WTC11 (cell line): ENCODE data around the gene SLC15A1. TPM values are rescaled to one million over a fixed set of nuclear protein-coding genes. Genes with fewer than 3 reads are reported as not detected.

ENCODE experiments used
- ATAC-seq: fragments of 200-7000 bp; cut with Tn5 transposase; 2 replicates; pipeline ENCODE4 v1.10.0; 2021; ENCODE audit warnings: mild to moderate bottlenecking, moderate library complexity
- CTCF ChIA-PET: fragments of 300-600 bp; sonication (Branson Sonifier 250); formaldehyde crosslinking; loops from one replicate; lab custom pipeline; 2021; ENCODE audit warnings: antibody characterized with exemption; lab: Charles Lee
- POLR2A ChIA-PET: fragments of 350-600 bp; sonication (Branson Sonifier 250); formaldehyde crosslinking; loops from one replicate; lab custom pipeline; 2021; ENCODE audit warnings: antibody characterized with exemption; lab: Charles Lee
- DNase-seq: peaks from one replicate; pipeline ENCODE4 v3.0.0; 2021; ENCODE audit warnings: low spot score
- H3K27ac Mint-ChIP-seq: 2 replicates; pipeline ENCODE4 v1.8.0; 2021; ENCODE audit warnings: mixed read lengths
- H3K27me3 Mint-ChIP-seq: 2 replicates; pipeline ENCODE4 v1.8.0; 2021; ENCODE audit warnings: low read depth, mild to moderate bottlenecking, moderate library complexity, mixed read lengths
- H3K36me3 Mint-ChIP-seq: 2 replicates; pipeline ENCODE4 v1.8.0; 2021; ENCODE audit warnings: mixed read lengths
- H3K4me1 Mint-ChIP-seq: 2 replicates; pipeline ENCODE4 v1.8.0; 2022; ENCODE audit warnings: mixed read lengths
- H3K4me3 Mint-ChIP-seq: 2 replicates; pipeline ENCODE4 v1.8.0; 2021; ENCODE audit warnings: mild to moderate bottlenecking, moderate library complexity, mixed read lengths
- H3K9me3 Mint-ChIP-seq: 2 replicates; pipeline ENCODE4 v1.8.0; 2021; ENCODE audit warnings: mixed read lengths
- ARID4B ChIP-seq: sonication (generic); formaldehyde crosslinking; IDR thresholded peaks from 2 replicates; pipeline ENCODE4 v1.8.0; 2023; ENCODE audit warnings: missing genetic modification reagents, mild to moderate bottlenecking, borderline replicate concordance
- CBFB ChIP-seq: sonication (generic); formaldehyde crosslinking; IDR thresholded peaks from 2 replicates; pipeline ENCODE4 v1.8.1; 2022; ENCODE audit warnings: mild to moderate bottlenecking, low read depth, missing genetic modification reagents
- E2F4 ChIP-seq: sonication (generic); formaldehyde crosslinking; IDR thresholded peaks from 2 replicates; pipeline ENCODE4 v1.8.1; 2022; ENCODE audit warnings: low read depth, mild to moderate bottlenecking, moderate library complexity, missing genetic modification reagents, borderline replicate concordance
- ELF4 ChIP-seq: sonication (generic); formaldehyde crosslinking; IDR thresholded peaks from 2 replicates; pipeline ENCODE4 v1.8.1; 2022; ENCODE audit warnings: low read depth, mild to moderate bottlenecking, moderate library complexity, missing genetic modification reagents
- EMX1 ChIP-seq: fragments of 250-450 bp; sonication (Bioruptor Pico); IDR thresholded peaks from 2 replicates; pipeline ENCODE4 v1.8.0; 2021; ENCODE audit warnings: mild to moderate bottlenecking
- FOXK1 ChIP-seq: sonication (generic); formaldehyde crosslinking; IDR thresholded peaks from 2 replicates; pipeline ENCODE4 v1.8.0; 2022; ENCODE audit warnings: mild to moderate bottlenecking, moderate library complexity, missing genetic modification reagents
- MAX ChIP-seq: sonication (generic); formaldehyde crosslinking; IDR thresholded peaks from 2 replicates; pipeline ENCODE4 v1.8.0; 2022; ENCODE audit warnings: mild to moderate bottlenecking, missing genetic modification reagents
- PRDM15 ChIP-seq: sonication (generic); formaldehyde crosslinking; IDR thresholded peaks from 2 replicates; pipeline ENCODE4 v1.8.0; 2022; ENCODE audit warnings: missing genetic modification reagents
- TCF7 ChIP-seq: sonication (generic); formaldehyde crosslinking; IDR thresholded peaks from 2 replicates; pipeline ENCODE4 v1.8.0; 2022; ENCODE audit warnings: mild to moderate bottlenecking, low read depth, missing genetic modification reagents, moderate library complexity
- TEAD1 ChIP-seq: sonication (generic); formaldehyde crosslinking; IDR thresholded peaks from 2 replicates; pipeline ENCODE4 v1.8.0; 2022; ENCODE audit warnings: mild to moderate bottlenecking, missing genetic modification reagents
- ZNF423 ChIP-seq: fragments of 250-450 bp; sonication (Bioruptor Pico); IDR thresholded peaks from 2 replicates; pipeline ENCODE4 v2.1.2; 2022; ENCODE audit warnings: mild to moderate bottlenecking, moderate library complexity
- total RNA-seq: library from RNA; stranded (reverse); gene quantifications from 3 replicates; pipeline ENCODE4 v1.2.3, GENCODE V29; 2021
- TF ChIP-seq, protein P1 (sequence below): sonication (generic); formaldehyde crosslinking; IDR thresholded peaks from 2 replicates; pipeline ENCODE4 v1.8.1; 2022; ENCODE audit warnings: mild to moderate bottlenecking, moderate library complexity, missing genetic modification reagents

Gene SLC15A1
- total RNA-seq, 1 experiment from 2014 or later, result 2.3 TPM

- peaks cover 2% of the 10 kb centered on the region; the same call in 1 of the 2 replicates for H3K9me3 Mint-ChIP-seq
These were observed 76.6 kb downstream of the SLC15A1 start for GRCh38 chr13:98675837-98676236.

More at GRCh38 chr13:98675837-98676236, 76.6 kb downstream of the SLC15A1 start:
- Mint-ChIP-seq H3K27me3 (peaks cover 3% of the 10 kb centered on the region; the same call in 1 of the 2 replicates), H3K27ac (no peak overlapping the region), H3K4me3 (no peak overlapping the region), H3K36me3 (no peaks in the 10 kb centered on the region), H3K4me1 (peaks cover 41% of the 10 kb centered on the region)
- ChIA-PET POLR2A (no interaction called here), CTCF (interaction anchor here (2.1 kb wide), 1 partner anchor 231 kb away, joined by 7 read pairs; no protein-coding TSS in a partner anchor)
- no peak for ATAC-seq
- TF ChIP-seq TCF7 (CRISPR knock-in tag), result no peak
- TF ChIP-seq TEAD1, result no peak
- TF ChIP-seq CBFB (CRISPR knock-in tag), result no peak
- TF ChIP-seq ELF4 (CRISPR knock-in tag), result no peak
- TF ChIP-seq FOXK1, result no peak
- TF ChIP-seq EMX1, result no peak
- no peak for TF ChIP-seq ARID4B (CRISPR knock-in tag)
- no peak for TF ChIP-seq E2F4 (CRISPR knock-in tag)
- no peak for TF ChIP-seq MAX (CRISPR knock-in tag)
- TF ChIP-seq PRDM15, result no peak
- no peak for TF ChIP-seq ZNF423 (CRISPR knock-in tag)
- TF ChIP-seq, protein P1, sequence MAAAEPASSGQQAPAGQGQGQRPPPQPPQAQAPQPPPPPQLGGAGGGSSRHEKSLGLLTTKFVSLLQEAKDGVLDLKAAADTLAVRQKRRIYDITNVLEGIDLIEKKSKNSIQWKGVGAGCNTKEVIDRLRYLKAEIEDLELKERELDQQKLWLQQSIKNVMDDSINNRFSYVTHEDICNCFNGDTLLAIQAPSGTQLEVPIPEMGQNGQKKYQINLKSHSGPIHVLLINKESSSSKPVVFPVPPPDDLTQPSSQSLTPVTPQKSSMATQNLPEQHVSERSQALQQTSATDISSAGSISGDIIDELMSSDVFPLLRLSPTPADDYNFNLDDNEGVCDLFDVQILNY (CRISPR knock-in tag), result no peak
- DNase-seq, result no peak
